Renal pelvis (tissue), 12 donors: ENCODE data around the gene SLC25A17. TPM values are rescaled to one million over a fixed set of nuclear protein-coding genes. Genes with fewer than 3 reads are reported as not detected.
"Not testable (repeated sequence)": the region's sequence is repeated elsewhere in the genome, so short reads cannot be mapped to it uniquely, and the experiment has no call there.

Experiments
- DNase-seq: peaks from one replicate; pipeline ENCODE4 v3.0.0-alpha.2; 2013
- long read RNA-seq, 16 experiments: transcript quantifications; one replicate each; lab custom pipeline, GENCODE V29; 2026
- polyA plus RNA-seq, 3 donors: library from polyadenylated mRNA; unstranded; fragments of 120-200 nt; gene quantifications; one replicate each; pipeline ENCODE4 v1.2.1, GENCODE V29; 2013; ENCODE audit not compliant: insufficient read length in 3 of 3

The SLC25A17 gene, protein sequence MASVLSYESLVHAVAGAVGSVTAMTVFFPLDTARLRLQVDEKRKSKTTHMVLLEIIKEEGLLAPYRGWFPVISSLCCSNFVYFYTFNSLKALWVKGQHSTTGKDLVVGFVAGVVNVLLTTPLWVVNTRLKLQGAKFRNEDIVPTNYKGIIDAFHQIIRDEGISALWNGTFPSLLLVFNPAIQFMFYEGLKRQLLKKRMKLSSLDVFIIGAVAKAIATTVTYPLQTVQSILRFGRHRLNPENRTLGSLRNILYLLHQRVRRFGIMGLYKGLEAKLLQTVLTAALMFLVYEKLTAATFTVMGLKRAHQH
- 10 to 100 TPM; 38.1 to 42.8 (median 42.8) TPM for polyA plus RNA-seq
- long read RNA-seq, donor 1, transcript SLC25A17-210 (9 exons, 2,262 nt): major isoform, 9 of 9 reads
- long read RNA-seq, donor 1, partial matches to known transcripts: 0 of 9 reads
- long read RNA-seq, donor 1, other reads (novel, unspliced or antisense): 0 of 9 reads
- long read RNA-seq, donor 2, transcript SLC25A17-210 (9 exons, 2,262 nt): major isoform, 6 of 6 reads
- long read RNA-seq, donor 2, partial matches to known transcripts: 0 of 6 reads
- long read RNA-seq, donor 2, other reads (novel, unspliced or antisense): 0 of 6 reads
- long read RNA-seq, donor 3, partial matches to known transcripts: 0 of 3 reads
- long read RNA-seq, donor 3, other reads (novel, unspliced or antisense): 0 of 3 reads
- long read RNA-seq, donor 4, transcript SLC25A17-210 (9 exons, 2,262 nt): major isoform, 9 of 12 reads
- long read RNA-seq, donor 4, partial matches to known transcripts: 0 of 12 reads
- long read RNA-seq, donor 4, other reads (novel, unspliced or antisense): 0 of 12 reads
- long read RNA-seq, donor 5, partial matches to known transcripts: 0 of 4 reads
- long read RNA-seq, donor 5, other reads (novel, unspliced or antisense): 0 of 4 reads
- long read RNA-seq, donor 6, transcript SLC25A17-210 (9 exons, 2,262 nt): major isoform, 13 of 15 reads
- long read RNA-seq, donor 6, partial matches to known transcripts: 0 of 15 reads
- long read RNA-seq, donor 6, other reads (novel, unspliced or antisense): 0 of 15 reads
- long read RNA-seq, donor 7, transcript SLC25A17-210 (9 exons, 2,262 nt): major isoform, 9 of 9 reads
- long read RNA-seq, donor 7, partial matches to known transcripts: 0 of 9 reads
- long read RNA-seq, donor 7, other reads (novel, unspliced or antisense): 0 of 9 reads
- long read RNA-seq, donor 8, partial matches to known transcripts: 0 of 4 reads
- long read RNA-seq, donor 8, other reads (novel, unspliced or antisense): 0 of 4 reads
- long read RNA-seq, donor 9, transcript SLC25A17-210 (9 exons, 2,262 nt): major isoform, 13 of 18 reads
- long read RNA-seq, donor 9, partial matches to known transcripts: 5 of 18 reads
- long read RNA-seq, donor 9, other reads (novel, unspliced or antisense): 0 of 18 reads
- long read RNA-seq, donor 10, transcript SLC25A17-210 (9 exons, 2,262 nt): major isoform, 7 of 9 reads
- long read RNA-seq, donor 10, partial matches to known transcripts: 0 of 9 reads
- long read RNA-seq, donor 10, other reads (novel, unspliced or antisense): 0 of 9 reads
- long read RNA-seq, donor 11, transcript SLC25A17-210 (9 exons, 2,262 nt): major isoform, 8 of 8 reads
- long read RNA-seq, donor 11, partial matches to known transcripts: 0 of 8 reads
- long read RNA-seq, donor 11, other reads (novel, unspliced or antisense): 0 of 8 reads
- long read RNA-seq, donor 12, transcript SLC25A17-210 (9 exons, 2,262 nt): major isoform, 14 of 15 reads
- long read RNA-seq, donor 12, partial matches to known transcripts: 0 of 15 reads
- long read RNA-seq, donor 12, other reads (novel, unspliced or antisense): 0 of 15 reads
- long read RNA-seq, donor 13, partial matches to known transcripts: 0 of 5 reads
- long read RNA-seq, donor 13, other reads (novel, unspliced or antisense): 0 of 5 reads
- long read RNA-seq, donor 14, transcript SLC25A17-210 (9 exons, 2,262 nt): major isoform, 11 of 11 reads
- long read RNA-seq, donor 14, partial matches to known transcripts: 0 of 11 reads
- long read RNA-seq, donor 14, other reads (novel, unspliced or antisense): 0 of 11 reads
- long read RNA-seq, donor 15, transcript SLC25A17-210 (9 exons, 2,262 nt): major isoform, 14 of 612 reads
- long read RNA-seq, donor 15, partial matches to known transcripts: 220 of 612 reads
- long read RNA-seq, donor 15, other reads (novel, unspliced or antisense): 375 of 612 reads
- long read RNA-seq, donor 16, transcript SLC25A17-210 (9 exons, 2,262 nt): major isoform, 16 of 16 reads
- long read RNA-seq, donor 16, partial matches to known transcripts: 0 of 16 reads
- long read RNA-seq, donor 16, other reads (novel, unspliced or antisense): 0 of 16 reads

DNA sequence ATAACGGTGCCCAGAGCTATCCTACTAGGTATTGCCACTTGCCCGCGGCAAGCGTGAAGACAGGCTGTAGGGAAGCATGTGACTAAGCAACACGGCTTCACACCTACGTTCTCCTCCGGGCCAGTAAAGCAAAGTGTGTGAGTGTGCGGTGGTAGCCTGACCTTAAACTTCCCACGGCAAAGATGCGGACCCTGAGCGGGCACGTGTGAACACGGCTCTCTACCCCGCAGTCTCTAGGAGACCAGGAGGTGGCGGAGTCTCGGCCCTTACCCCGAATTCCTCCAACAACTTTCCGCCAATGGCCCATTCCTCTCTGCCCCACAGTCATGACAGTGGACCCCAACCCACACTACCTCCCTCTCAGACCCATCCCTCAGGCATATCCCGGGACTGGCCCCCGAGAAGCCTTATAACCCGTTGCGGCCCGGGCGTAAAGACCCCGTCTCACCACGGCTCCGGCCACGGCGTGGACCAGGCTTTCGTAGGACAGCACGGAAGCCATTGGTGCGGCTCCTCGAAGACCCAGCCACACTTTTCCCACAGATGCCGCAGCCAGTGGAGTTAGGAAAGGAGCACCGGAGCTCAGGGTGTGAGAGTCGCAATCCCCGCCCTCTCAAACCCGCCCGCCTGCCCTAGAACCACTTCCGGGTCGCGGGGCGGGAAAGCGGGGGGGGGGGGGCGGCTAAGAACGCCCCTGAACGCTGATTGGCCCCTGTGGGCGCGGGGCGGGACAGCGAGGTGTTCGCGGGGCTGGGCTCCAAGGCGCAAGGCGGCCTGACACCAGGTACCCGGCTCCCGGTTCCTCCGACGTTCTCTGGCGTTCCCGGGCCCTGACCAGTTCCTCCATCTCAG, at the start of gene SLC25A17:
SLC25A17 (minus strand) TSS at position 600 of the 852 bp plus-strand sequence; CDS start at position 502, 98 bp downstream.
- peak; percentile 89 for DNase-seq

GRCh38 chr22:40868379-40868778, 49.2 kb upstream of the SLC25A17 start:
- not testable (repeated sequence) for DNase-seq

GRCh38 chr22:40867109-40867508, 48.0 kb upstream of the SLC25A17 start:
- no peak for DNase-seq

- no peak for DNase-seq
These were observed 43.4 kb upstream of the SLC25A17 start for GRCh38 chr22:40862537-40862936.

DNA sequence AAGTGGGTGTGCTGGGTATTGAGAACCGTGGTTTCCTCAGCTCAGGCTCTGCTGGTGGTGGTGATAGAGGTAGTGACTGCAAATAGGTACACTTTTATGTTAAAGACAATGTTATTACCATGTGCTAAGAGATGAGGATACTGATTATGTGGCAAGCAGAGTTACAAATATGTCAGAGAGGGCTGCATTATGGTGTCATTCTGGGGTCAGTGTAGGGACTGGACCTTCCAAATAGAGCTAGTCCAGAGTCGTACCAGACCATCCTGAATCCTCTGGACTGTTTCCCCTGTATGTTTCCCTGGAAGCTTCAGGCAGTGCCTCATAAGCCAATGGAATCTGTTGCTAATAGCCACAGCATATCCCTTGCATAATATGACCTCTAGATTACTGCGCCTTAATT, 42.9 kb upstream of the SLC25A17 start, which contains the start of gene DNAJB7:
DNAJB7 (minus strand) TSS at position 101 of the 400 bp plus-strand sequence. CDS start 119 bp downstream, outside the sequence.
- no peak for DNase-seq

- DNase-seq: no peak
These were observed 38.2 kb upstream of the SLC25A17 start for GRCh38 chr22:40857309-40857855.

DNA sequence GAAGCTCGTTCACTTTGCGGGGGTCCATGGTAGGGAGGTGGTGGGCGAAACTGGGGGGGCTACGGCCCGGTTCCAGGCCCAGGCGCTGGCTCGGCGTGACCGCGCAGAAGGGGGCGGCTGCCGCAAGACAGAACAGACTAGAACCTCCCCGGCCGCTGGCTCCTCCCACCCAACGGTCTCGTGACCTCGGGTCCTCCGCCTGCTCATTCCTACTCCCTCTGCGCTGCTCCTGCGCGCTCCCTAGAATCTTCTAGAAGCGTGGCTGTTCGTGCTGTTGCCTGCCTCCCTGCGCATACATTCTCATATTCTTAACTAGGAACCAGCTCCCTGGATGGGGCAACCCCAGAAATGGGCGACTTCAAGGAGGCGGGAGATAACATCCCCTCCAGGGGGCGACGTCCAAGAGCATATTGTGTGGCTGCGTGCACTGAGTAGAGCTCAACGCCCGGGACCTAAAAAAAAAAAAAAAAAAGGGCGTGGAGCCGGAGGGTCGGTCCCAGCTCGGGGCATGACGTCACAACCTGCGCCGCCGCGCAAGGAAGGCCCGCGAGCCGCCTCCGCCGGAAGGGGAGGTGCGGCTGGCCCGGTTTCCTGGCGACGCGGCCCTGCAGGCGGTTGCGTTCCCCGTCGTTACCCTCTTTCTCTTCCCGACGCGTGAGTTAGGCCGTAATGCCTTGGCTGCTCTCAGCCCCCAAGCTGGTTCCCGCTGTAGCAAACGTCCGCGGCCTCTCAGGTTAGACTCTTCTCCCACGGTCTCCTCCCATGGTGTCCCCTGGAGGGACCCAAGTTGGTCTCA, 37.6 kb upstream of the SLC25A17 start, which contains the start of the genes ST13 and XPNPEP3:
ST13 (minus strand) TSS at position 127 of the 796 bp plus-strand sequence; CDS start at position 28, 99 bp downstream.
XPNPEP3 (plus strand) TSS at position 636 of the 796 bp plus-strand sequence; CDS start at position 670, 34 bp downstream.
- DNase-seq: peak; percentile 96

GRCh38 chr22:40855979-40856512, 36.9 kb upstream of the SLC25A17 start:
- DNase-seq: peak; percentile 20

DNA sequence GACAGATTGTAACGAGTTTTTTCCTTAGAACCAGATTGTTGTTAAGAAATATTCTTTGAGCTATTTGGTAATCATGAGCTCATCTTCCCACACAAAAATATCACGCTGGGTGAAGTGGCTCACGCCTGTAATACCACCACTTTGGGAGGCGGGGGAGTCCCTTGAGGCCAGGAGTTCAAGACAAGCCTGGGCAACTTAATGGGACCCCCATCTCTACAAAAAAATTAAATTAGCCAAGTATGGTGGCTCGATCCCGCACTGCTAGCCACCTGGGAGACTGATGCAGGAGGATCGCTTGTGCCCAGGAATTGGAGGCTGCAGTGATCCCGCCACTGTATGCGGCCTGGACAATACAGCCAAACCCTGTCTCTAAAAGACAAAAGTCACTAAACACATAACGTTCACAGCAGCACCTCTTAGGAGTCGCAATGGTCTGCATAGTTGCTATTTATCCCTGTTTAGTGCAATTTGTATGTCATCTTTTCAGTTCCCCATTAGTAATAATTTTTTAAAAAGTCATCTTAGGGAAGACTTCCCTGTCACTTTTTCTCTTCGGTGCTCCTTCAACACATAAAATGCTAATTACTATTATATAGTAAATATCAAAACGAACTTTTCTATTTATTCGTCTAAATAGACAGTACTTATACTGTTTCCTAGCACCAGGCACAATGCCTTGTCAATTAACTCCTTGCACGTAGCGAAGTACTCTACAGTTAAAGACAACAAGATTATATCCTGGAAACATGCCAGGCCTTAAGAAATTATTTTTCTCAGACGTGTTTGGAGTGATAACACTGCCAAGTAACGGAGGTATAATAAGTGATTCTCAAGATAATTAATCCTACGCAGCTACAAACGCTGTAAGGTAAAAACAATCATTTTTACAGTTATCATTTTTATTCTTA, 36.2 kb upstream of the SLC25A17 start:
- DNase-seq: no peak

DNA sequence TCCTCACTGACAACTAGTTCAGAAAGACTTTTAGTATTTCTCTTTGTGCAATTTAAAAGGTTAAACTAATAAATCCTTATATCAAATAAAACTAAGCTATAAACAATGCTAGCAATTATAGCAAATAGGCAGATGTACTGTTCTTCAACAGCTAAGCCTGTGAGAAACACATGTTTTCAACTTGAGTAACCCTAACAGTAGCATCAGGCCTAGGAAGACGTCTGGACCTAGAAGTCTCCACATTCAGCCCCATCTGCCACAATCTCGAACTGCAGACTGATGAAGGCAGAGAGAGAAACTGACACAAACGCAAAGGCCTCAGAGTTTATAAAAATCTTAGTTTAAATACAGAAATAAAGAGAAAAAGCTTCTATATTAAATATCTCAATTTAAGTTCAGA, 34.8 kb upstream of the SLC25A17 start:
- no peak for DNase-seq

- DNase-seq: no peak
These were observed 34.2 kb upstream of the SLC25A17 start for GRCh38 chr22:40853333-40853732.

- not testable (repeated sequence) for DNase-seq
These were observed 26.7 kb upstream of the SLC25A17 start for GRCh38 chr22:40845816-40846215.

DNA sequence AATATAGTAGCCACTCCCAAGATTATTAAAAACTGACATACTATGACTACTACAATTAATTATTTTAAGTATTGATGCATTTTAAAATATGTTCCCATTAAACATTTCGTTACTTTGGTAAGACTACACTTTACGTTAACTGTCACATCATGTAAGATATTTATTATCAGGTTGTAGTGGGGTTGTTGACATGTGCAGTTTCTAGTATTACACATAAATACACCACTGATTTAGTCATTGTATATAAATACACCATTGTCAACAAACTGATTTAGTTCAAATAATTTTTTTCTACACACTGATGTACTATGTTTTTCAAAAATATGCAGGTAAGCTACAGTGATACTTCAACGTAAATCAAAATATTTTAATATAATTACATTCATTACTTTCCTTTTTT, 25.8 kb upstream of the SLC25A17 start:
- DNase-seq: no peak

DNA sequence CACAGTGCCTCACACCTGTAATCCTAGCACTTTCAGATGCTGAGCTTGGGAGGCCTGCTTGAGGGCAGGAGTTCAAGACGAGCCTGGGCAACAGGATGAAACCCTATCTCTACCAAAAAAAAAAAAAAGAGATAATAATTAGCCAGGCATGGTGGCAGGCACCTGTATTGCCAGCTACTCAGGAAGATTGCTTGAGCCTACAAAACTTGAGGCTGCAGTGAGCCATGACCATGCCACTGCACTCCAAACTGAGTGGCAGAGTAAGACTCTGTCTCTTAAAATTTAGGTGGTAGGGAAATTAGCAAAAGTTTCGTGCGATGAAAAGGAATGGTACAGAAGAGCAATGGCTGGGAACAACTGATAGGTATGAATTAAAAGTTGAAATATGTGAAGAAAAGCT, 19.3 kb upstream of the SLC25A17 start:
- DNase-seq: no peak

GRCh38 chr22:40834619-40835018, 15.5 kb upstream of the SLC25A17 start:
- DNase-seq: no peak
